Hepatocyte (in vitro differentiated cells): ENCODE results near the gene ITPR1. TPM values are rescaled to one million over a fixed set of nuclear protein-coding genes. Genes with fewer than 3 reads are reported as not detected.

Experiments
- DNase-seq: peaks from one replicate; pipeline ENCODE4 v3.0.0-alpha.2; 2016; ENCODE audit warnings: low spot score
- H2AFZ ChIP-seq: fragments of 200-600 bp; sonication (generic); 2 replicates; pipeline ENCODE4 v1.6.0; 2016; ENCODE audit warnings: antibody characterized with exemption, mild to moderate bottlenecking
- H3K27ac ChIP-seq: fragments of 200-600 bp; sonication (generic); 2 replicates; pipeline ENCODE4 v1.5.1; 2016; ENCODE audit warnings: mild to moderate bottlenecking
- H3K27me3 ChIP-seq: fragments of 200-600 bp; sonication (generic); 2 replicates; pipeline ENCODE4 v1.6.1; 2016
- H3K36me3 ChIP-seq: fragments of 200-600 bp; sonication (generic); replicated peaks from 2 replicates; pipeline ENCODE4 v1.5.1; 2016; ENCODE audit warnings: low read depth; ENCODE audit not compliant: insufficient read depth
- H3K4me1 ChIP-seq: fragments of 200-600 bp; sonication (generic); 2 replicates; pipeline ENCODE4 v1.5.1; 2016; ENCODE audit warnings: mild to moderate bottlenecking, moderate library complexity; ENCODE audit not compliant: insufficient read depth
- H3K4me2 ChIP-seq: fragments of 200-600 bp; sonication (generic); 2 replicates; pipeline ENCODE4 v1.6.0; 2016
- H3K4me3 ChIP-seq: fragments of 200-600 bp; sonication (generic); 2 replicates; pipeline ENCODE4 v1.5.1; 2016; ENCODE audit warnings: mild to moderate bottlenecking
- H3K79me2 ChIP-seq: fragments of 200-600 bp; sonication (generic); 2 replicates; pipeline ENCODE4 v1.6.0; 2017; ENCODE audit warnings: mild to moderate bottlenecking
- H3K9me2 ChIP-seq: fragments of 200-600 bp; sonication (generic); replicated peaks from 2 replicates; pipeline ENCODE4 v1.6.0; 2017; ENCODE audit warnings: mild to moderate bottlenecking; ENCODE audit not compliant: insufficient read depth
- H3K9me3 ChIP-seq: fragments of 200-600 bp; sonication (generic); 2 replicates; pipeline ENCODE4 v1.5.1; 2016; ENCODE audit warnings: low read depth, mild to moderate bottlenecking
- H4K20me1 ChIP-seq: fragments of 200-600 bp; sonication (generic); 2 replicates; pipeline ENCODE4 v1.6.0; 2016; ENCODE audit warnings: mild to moderate bottlenecking; ENCODE audit not compliant: insufficient read depth, poor library complexity, severe bottlenecking
- CTCF ChIP-seq: fragments of 200-600 bp; sonication (generic); IDR thresholded peaks from 2 replicates; pipeline ENCODE4 v1.5.1; 2016; ENCODE audit warnings: antibody characterized with exemption, mild to moderate bottlenecking; ENCODE audit not compliant: poor library complexity
- EZH2 ChIP-seq: fragments of 200-600 bp; sonication (generic); IDR thresholded peaks from 2 replicates; pipeline ENCODE4 v1.6.1; 2016; ENCODE audit warnings: antibody characterized with exemption, mild to moderate bottlenecking, borderline replicate concordance
- EZH2phosphoT487 ChIP-seq: fragments of 200-600 bp; sonication (generic); IDR thresholded peaks from one replicate; pipeline ENCODE4 v1.6.1; 2018; ENCODE audit warnings: antibody characterized with exemption, mild to moderate bottlenecking, low read depth, moderate library complexity; ENCODE audit not compliant: unreplicated experiment, severe bottlenecking
- WGBS: methylation state at CpG from one replicate; pipeline ENCODE4 v1.1.6; 2016; ENCODE audit warnings: low lambda C conversion rate; ENCODE audit errors: missing lambda C conversion rate; 5-methylcytosine and 5-hydroxymethylcytosine counted together
- polyA plus RNA-seq: library from polyadenylated mRNA; unstranded; fragments of >200 nt; fragmentation: Nextera tagmentation; extraction: Ambion mirVana; gene quantifications from 2 replicates; pipeline ENCODE4 v1.2.1, GENCODE V29; 2016
- total RNA-seq: library from RNA; depleted of rRNA; stranded (reverse); fragments of >200 nt; gene quantifications from 2 replicates; pipeline ENCODE4 v1.2.3, GENCODE V29; 2014

ITPR1 gene
- total and polyA plus RNA-seq, 2 experiments from 2014 or later, result 46.8 to 90.8 TPM

- H3K79me2 ChIP-seq, result no peaks in the 10 kb centered on the region
- TF ChIP-seq CTCF (no peak), EZH2 (no peak), EZH2phosphoT487 (no peak)
- no peak overlapping the region for H3K4me3 ChIP-seq
- no peak overlapping the region for H3K27ac ChIP-seq
- H3K4me2 ChIP-seq, result no peak overlapping the region
- no peaks in the 10 kb centered on the region for H3K36me3 ChIP-seq
- H3K4me1 ChIP-seq, result no peaks in the 10 kb centered on the region
- 92% methylated on average over 5 of the region's 5 CpGs for WGBS
- no peak overlapping the region for H2AFZ ChIP-seq
- H3K9me3 ChIP-seq, result no peaks in the 10 kb centered on the region
- H3K9me2 ChIP-seq, result no peaks in the 10 kb centered on the region
- no peaks in the 10 kb centered on the region for H3K27me3 ChIP-seq
- DNase-seq, result no peak
- no peaks in the 10 kb centered on the region for H4K20me1 ChIP-seq
These were observed 300.2 kb downstream of the ITPR1 start for GRCh38 chr3:4793311-4793710.

GRCh38 chr3:4794331-4794730, 301.2 kb downstream of the ITPR1 start:
- H3K27me3 ChIP-seq, result no peaks in the 10 kb centered on the region
- no peaks in the 10 kb centered on the region for H4K20me1 ChIP-seq
- H3K4me3 ChIP-seq, result no peak overlapping the region
- WGBS, result 91% methylated on average over 6 of the region's 7 CpGs
- no peaks in the 10 kb centered on the region for H3K9me2 ChIP-seq
- H3K27ac ChIP-seq, result no peak overlapping the region
- no peaks in the 10 kb centered on the region for H3K9me3 ChIP-seq
- H2AFZ ChIP-seq, result no peak overlapping the region
- no peaks in the 10 kb centered on the region for H3K36me3 ChIP-seq
- TF ChIP-seq CTCF (no peak), EZH2 (no peak), EZH2phosphoT487 (no peak)
- no peaks in the 10 kb centered on the region for H3K4me1 ChIP-seq
- no peak for DNase-seq
- H3K79me2 ChIP-seq, result no peaks in the 10 kb centered on the region
- H3K4me2 ChIP-seq, result no peak overlapping the region

GRCh38 chr3:4794798-4795197, 301.6 kb downstream of the ITPR1 start:
- Histone ChIP-seq H3K27me3 (no peaks in the 10 kb centered on the region), H3K9me2 (no peaks in the 10 kb centered on the region), H3K9me3 (no peaks in the 10 kb centered on the region), H3K36me3 (no peaks in the 10 kb centered on the region), H2AFZ (no peak overlapping the region), H4K20me1 (no peaks in the 10 kb centered on the region), H3K27ac (no peak overlapping the region), H3K4me1 (no peaks in the 10 kb centered on the region), H3K79me2 (no peaks in the 10 kb centered on the region), H3K4me2 (no peak overlapping the region), H3K4me3 (no peak overlapping the region)
- no peak for DNase-seq
- 98% methylated on average over 13 of the region's 13 CpGs for WGBS
- TF ChIP-seq EZH2phosphoT487 (no peak), EZH2 (no peak), CTCF (no peak)

GRCh38 chr3:4795905-4796304, 302.8 kb downstream of the ITPR1 start:
- Histone ChIP-seq H3K36me3 (no peaks in the 10 kb centered on the region), H3K4me3 (no peak overlapping the region), H3K4me1 (no peaks in the 10 kb centered on the region), H3K79me2 (no peaks in the 10 kb centered on the region), H3K27ac (no peak overlapping the region), H2AFZ (no peak overlapping the region), H3K9me3 (no peaks in the 10 kb centered on the region), H3K9me2 (no peaks in the 10 kb centered on the region), H3K27me3 (no peaks in the 10 kb centered on the region), H4K20me1 (no peaks in the 10 kb centered on the region), H3K4me2 (no peak overlapping the region)
- DNase-seq, result no peak
- WGBS, result 96% methylated on average over 7 of the region's 7 CpGs
- TF ChIP-seq CTCF, result no peak
- no peak for TF ChIP-seq EZH2
- no peak for TF ChIP-seq EZH2phosphoT487
